Spinal cord (tissue), 10 donors: ENCODE data around the gene RNASEH1. TPM values are rescaled to one million over a fixed set of nuclear protein-coding genes. Genes with fewer than 3 reads are reported as not detected.

Source experiments
- DNase-seq, 6 donors: peaks; one replicate each; pipeline versions ENCODE4 v3.0.0 to v3.0.0-alpha.2; 2013 to 2015; ENCODE audit warnings: low spot score in 6 of 6, low read depth in 4 of 6
- H3K27ac ChIP-seq: one replicate; pipeline ENCODE4 v1.5.1; 2013; ENCODE audit warnings: low read depth, low read length, control low read depth
- H3K27me3 ChIP-seq: one replicate; pipeline ENCODE4 v1.6.1; 2013; ENCODE audit warnings: low read length; ENCODE audit not compliant: control insufficient read depth, insufficient read depth
- H3K36me3 ChIP-seq: one replicate; pipeline ENCODE4 v1.6.1; 2013; ENCODE audit warnings: low read length; ENCODE audit not compliant: control insufficient read depth, insufficient read depth
- H3K4me1 ChIP-seq: one replicate; pipeline ENCODE4 v1.6.1; 2013; ENCODE audit warnings: low read length; ENCODE audit not compliant: control insufficient read depth, insufficient read depth
- H3K4me3 ChIP-seq: one replicate; pipeline ENCODE4 v1.5.1; 2013; ENCODE audit warnings: low read depth, low read length, control low read depth
- H3K9me3 ChIP-seq: one replicate; pipeline ENCODE4 v1.6.1; 2013; ENCODE audit warnings: low read length; ENCODE audit not compliant: control insufficient read depth, insufficient read depth
- WGBS: methylation state at CpG from one replicate; pipeline ENCODE4 v1.1.5; 2013; ENCODE audit warnings: missing lambda C conversion rate; ENCODE audit not compliant: insufficient coverage; 5-methylcytosine and 5-hydroxymethylcytosine counted together
- polyA plus RNA-seq, 2 donors: library from polyadenylated mRNA; unstranded; fragments of 120-200 nt; gene quantifications; one replicate each; pipeline ENCODE4 v1.2.1, GENCODE V29; 2013; ENCODE audit not compliant: insufficient read length in 2 of 2
- total RNA-seq, 2 donors: library from RNA; depleted of rRNA in 1 of 2; stranded (reverse); fragments of 120-200 nt in 1 of 2; fragments of >200 nt in 1 of 2; gene quantifications; one replicate each; pipeline versions ENCODE4 v1.2.3 to v1.2.4, GENCODE V29; 2013 to 2014
- donor health status: healthy.

The RNASEH1 gene
- total and polyA plus RNA-seq, 4 donors = 14.5 to 21.5 (median 18.0) TPM

DNA sequence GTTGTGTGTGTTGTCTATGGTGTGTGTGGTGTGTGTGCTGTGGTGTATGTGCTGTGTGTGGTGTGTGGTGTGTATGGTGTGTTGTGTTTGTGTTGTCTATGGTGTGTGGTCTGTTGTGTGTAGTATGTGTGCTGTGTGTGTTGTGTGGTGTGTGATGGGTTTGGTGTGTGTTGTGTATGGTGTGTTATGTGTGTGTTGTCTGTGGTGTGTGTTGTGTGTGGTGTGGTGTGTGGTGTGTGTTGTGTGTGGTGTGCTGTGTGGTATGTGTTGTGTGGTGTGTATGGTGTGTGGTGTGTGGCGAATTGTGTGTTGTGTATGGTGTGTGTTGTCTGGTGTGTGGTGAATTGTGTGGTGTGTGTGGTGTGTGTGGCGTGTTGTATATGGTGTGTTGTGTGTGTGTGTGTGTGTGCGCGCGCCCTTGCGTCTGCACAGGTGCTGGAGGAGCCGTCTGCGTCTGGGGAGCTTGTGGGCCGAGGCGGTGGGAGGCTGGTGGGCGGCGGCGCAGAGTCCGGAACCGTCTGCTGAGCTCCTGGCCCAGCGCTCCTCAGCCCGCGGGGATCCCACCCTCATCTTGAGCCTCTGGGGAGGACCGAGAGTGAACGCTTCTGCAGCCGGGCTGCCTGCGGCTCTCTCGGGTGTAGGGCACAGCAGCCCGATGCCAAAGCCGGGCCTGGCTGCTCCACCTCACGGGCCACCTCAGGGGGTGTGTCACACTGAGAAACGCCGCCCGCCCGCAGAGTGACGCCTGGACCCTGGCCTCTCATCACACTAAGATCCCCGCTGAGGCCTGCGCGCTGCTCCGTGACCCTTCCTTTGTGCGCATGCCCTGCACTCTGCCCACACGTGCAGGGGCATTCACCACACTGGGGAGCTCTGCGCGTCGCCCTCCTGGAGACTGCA is 30.0 kb downstream of the RNASEH1 start:
- Histone ChIP-seq H3K27ac (no peak overlapping the region), H3K36me3 (peaks cover 28% of the 10 kb centered on the region), H3K4me1 (peaks cover 8% of the 10 kb centered on the region), H3K27me3 (no peaks in the 10 kb centered on the region), H3K9me3 (no peaks in the 10 kb centered on the region), H3K4me3 (no peak overlapping the region)
- no peak for DNase-seq
- WGBS = 82% methylated on average over 40 of the region's 40 CpGs

DNA sequence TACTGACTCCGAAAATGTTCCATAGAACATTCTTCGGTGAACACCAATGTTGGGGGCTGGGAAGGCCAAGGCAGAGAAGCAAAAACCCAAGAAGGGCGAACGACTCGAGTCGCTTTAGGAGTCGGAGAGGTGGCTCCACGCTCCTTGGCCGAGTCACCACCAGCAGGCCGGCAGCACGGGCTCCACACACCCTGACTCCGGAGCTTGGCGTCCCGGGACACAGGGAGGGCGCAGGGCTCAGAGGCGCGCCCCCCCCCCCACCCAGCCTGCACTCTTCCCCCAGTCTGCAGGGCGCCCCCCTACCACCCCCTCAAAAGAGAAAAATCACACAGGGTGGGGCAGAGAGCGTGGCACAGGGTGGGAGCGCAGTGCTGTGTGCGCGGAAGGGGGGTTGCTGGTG is 31.3 kb downstream of the RNASEH1 start:
- Histone ChIP-seq H3K27ac (no peak overlapping the region), H3K9me3 (no peaks in the 10 kb centered on the region), H3K36me3 (peaks cover 22% of the 10 kb centered on the region), H3K4me1 (peaks cover 8% of the 10 kb centered on the region), H3K4me3 (no peak overlapping the region), H3K27me3 (no peaks in the 10 kb centered on the region)
- WGBS = 92% methylated on average over 16 of the region's 22 CpGs
- no peak for DNase-seq

DNA sequence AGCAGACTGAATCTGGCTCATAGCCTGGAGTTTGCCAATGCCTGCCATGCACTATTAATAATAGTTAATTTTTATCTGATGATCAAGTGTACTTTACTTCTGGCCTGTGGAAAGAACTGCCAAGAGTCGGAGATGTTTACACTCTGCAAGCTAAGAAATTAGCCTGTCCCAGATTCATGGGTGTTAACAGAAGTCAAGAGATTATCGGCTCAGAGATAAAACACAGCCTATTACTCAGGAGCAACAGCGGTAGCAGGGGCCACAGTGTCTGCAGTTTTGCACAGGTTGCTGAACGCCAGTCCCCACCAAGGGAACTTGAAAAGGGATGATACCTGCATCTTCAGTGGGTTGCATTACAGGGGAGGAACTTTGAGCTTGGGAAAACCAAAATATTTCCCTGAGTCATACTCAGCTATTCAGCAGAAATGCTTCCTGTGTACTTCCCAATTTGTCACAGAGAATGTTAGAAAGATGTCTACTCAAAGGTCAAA is 34.5 kb downstream of the RNASEH1 start:
- no peak for DNase-seq
- H3K27me3 ChIP-seq = no peaks in the 10 kb centered on the region
- peaks cover 17% of the 10 kb centered on the region for H3K4me1 ChIP-seq
- no peak overlapping the region for H3K27ac ChIP-seq
- H3K9me3 ChIP-seq = no peaks in the 10 kb centered on the region
- no peak overlapping the region for H3K4me3 ChIP-seq
- H3K36me3 ChIP-seq = peaks cover 13% of the 10 kb centered on the region
- 93% methylated on average over 2 of the region's 4 CpGs for WGBS

DNA sequence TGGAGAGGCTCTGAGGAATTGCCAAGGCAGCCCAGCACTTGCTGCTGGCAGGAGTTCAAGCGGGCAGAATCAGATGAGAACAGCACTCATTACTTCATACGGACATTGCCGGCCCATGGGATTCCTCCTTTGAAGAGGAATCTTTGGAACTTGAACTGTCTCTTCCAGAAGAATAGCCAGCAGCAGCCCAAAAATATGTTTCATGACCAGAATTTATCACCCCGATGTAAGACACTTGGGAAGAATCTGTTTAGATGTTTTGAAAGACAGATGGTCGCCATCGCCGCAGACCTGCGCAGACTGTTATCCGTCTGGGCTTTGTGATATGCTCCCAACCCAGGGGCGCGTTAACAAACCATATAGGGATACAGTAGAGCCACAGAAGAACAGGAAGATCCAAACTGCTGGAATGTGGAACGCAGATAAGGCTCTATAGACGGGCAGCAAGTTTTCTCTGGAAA is 35.1 kb downstream of the RNASEH1 start:
- no peaks in the 10 kb centered on the region for H3K9me3 ChIP-seq
- 84% methylated on average over 9 of the region's 13 CpGs for WGBS
- no peak overlapping the region for H3K27ac ChIP-seq
- H3K4me3 ChIP-seq = no peak overlapping the region
- no peaks in the 10 kb centered on the region for H3K27me3 ChIP-seq
- peak in 2 of 6 donors; percentile 46 to 61 for DNase-seq
- H3K36me3 ChIP-seq = peaks cover 7% of the 10 kb centered on the region
- H3K4me1 ChIP-seq = peaks cover 15% of the 10 kb centered on the region

DNA sequence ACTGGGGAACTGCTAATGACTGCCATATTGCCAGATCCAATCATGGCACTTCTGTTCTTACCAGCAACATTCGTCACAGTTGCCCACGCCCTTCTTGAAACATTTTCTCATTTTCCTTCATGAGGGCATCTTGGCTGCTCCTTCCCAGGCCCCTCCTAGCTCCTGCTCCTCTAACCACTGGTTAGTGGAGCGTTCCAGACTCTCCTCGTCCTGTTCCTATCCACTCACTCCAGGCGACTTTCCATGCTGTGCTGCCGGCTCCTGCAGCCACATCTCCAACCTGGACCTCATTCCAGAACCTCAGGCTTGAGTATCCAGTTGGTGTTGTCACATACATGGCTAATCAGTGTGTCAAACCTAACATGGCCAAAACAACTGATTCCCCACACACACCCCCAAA is 37.5 kb downstream of the RNASEH1 start:
- no peaks in the 10 kb centered on the region for H3K27me3 ChIP-seq
- H3K27ac ChIP-seq = no peak overlapping the region
- DNase-seq = no peak
- WGBS = 98% methylated on average over 6 of the region's 6 CpGs
- no peaks in the 10 kb centered on the region for H3K9me3 ChIP-seq
- H3K4me1 ChIP-seq = peaks cover 15% of the 10 kb centered on the region
- H3K36me3 ChIP-seq = peaks cover 3% of the 10 kb centered on the region
- no peak overlapping the region for H3K4me3 ChIP-seq

DNA sequence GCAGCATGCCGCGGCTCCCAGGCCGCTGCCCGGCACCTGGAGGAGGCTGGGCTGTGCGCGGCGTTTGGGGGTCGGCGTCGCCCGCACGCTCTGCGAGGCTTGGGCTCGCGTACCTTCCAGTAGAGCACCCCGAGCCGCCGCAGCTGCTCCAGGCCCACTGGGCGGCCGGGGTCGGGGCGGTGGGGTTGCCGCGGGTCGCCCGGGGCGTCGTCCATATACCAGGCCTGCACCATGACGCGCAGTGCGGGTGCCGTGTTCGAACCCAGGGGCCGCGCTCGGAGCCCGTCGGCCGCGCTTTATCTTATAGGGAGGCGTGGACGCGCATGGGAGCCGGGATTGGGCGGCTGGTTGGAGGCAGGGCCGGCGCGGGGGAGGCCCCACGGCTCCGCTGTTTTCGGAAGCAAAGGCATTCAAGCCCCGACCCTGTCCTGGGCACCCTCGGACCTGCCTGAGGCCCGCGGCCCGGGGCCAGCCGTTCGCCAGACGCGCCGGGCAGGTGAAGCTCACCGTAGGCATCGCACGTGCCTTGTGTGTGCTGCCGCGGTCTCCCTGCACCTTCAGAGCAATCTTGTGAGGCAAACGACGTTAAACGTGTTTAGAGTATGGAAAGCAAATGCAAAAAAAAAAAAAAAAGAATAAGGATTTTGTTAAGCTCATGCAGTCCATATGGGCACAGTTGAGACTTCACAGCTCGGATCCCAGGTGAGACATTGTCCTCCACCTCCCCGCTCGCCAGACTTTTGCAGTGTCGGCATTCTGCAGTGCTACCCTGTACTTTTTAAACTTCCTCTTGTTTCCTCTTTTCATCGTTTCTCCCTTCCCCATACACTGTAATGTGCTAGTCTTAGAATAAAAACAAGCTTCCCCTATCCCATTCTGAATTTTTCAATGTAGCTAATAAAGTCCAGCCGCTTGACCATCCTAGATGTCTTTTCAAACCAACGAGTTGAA is 38.6 kb downstream of the RNASEH1 start, which contains the start of gene ADI1:
Gene ADI1, minus strand, starts transcription at position 277 of the 951 bp plus-strand sequence. Its CDS starts 44 bp downstream, at position 233.
- H3K9me3 ChIP-seq = no peaks in the 10 kb centered on the region
- H3K4me3 ChIP-seq = peak within 1 kb of the TSS; percentile 81
- peak within 1 kb of the TSS; percentile 98 for H3K27ac ChIP-seq
- peak in 5 of 6 donors; percentile 40 to 92 (median 64) for DNase-seq
- H3K36me3 ChIP-seq = peaks cover 3% of the 10 kb centered on the region
- 5% methylated on average over 76 of the region's 76 CpGs for WGBS
- no peaks in the 10 kb centered on the region for H3K27me3 ChIP-seq
- H3K4me1 ChIP-seq = peaks cover 11% of the 10 kb centered on the region

DNA sequence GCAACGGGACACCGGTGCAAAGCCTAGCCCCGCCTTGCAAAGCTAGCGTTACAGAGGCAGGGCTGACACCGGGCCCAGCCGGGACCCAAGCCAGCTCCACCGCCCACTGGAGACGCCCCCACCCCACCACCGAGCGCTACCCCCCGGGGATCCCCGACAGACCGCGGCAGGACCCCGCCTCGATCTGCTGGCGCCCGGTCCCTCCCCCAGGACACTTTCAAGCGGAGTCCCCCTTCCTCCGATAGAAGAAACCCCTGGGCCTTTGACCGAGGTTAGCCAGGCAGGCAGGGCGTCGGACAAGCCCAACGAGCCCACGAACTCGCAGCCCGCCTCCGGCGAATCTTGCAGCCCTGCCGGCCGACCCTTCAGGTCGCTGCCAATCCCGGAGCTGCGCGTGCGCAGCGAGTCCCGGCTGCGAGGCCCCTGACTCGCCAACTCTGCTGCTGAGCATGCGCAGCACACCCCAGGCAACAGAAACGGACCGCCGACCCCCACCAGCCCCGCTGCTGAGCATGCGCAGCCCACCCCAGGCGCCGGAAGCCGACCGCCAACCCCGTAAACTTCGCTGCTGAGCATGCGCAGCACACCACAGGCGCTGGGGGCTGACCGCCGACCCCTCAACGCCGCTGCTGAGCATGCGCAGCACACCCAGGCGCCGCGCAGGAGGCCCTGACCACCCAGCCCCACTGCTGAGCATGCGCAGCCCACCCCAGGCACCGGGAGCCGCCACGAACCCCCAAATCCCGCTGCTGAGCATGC is 39.5 kb downstream of the RNASEH1 start:
- WGBS = under 1% methylated on average over 67 of the region's 67 CpGs
- Histone ChIP-seq H3K27ac (peak overlapping the region; percentile 98), H3K4me1 (peaks cover 11% of the 10 kb centered on the region), H3K27me3 (no peaks in the 10 kb centered on the region), H3K9me3 (no peaks in the 10 kb centered on the region), H3K4me3 (peak overlapping the region; percentile 81), H3K36me3 (peaks cover 3% of the 10 kb centered on the region)
- peak; percentile 96 to 100 (median 98) for DNase-seq

DNA sequence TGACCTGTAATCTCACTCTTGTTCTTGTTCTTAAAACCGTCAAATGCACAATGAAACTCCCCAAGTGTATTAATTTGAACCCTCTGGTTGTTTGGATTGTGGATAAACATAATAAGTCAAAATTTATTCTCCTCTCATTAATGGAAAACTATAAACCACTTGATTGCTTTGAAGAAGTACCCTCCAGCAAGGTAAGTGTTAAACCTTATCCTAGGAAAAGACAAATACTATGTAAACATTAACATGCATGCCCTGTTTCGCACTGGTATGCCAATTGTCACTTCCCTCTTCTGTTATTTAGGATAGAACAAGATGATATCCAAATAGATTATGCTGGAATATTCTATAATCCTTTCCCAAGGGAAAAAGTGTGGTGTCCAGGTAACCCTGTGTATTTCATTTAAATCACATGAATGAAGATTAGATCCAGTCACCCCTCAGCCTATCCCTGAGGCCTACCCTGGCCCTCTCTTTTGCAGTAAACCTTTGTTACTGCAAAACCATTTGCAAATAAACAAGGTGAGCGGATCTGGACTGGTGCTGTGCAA is 40.1 kb downstream of the RNASEH1 start:
- DNase-seq = no peak
- Histone ChIP-seq H3K27ac (peak overlapping the region; percentile 98), H3K36me3 (peaks cover 3% of the 10 kb centered on the region), H3K4me1 (peaks cover 11% of the 10 kb centered on the region), H3K4me3 (peak overlapping the region; percentile 81), H3K27me3 (no peaks in the 10 kb centered on the region), H3K9me3 (no peaks in the 10 kb centered on the region)
- WGBS = 0% methylated on average over 1 of the region's 3 CpGs
